HepG2 (cell line): ENCODE measurements around the gene MAN2A2. TPM values are rescaled to one million over a fixed set of nuclear protein-coding genes. Genes with fewer than 3 reads are reported as not detected.

Experiments
- ATAC-seq: fragments of 200-7000 bp; cut with Tn5 transposase; 3 replicates; pipeline ENCODE4 v1.9.1; 2020; ENCODE audit warnings: mild to moderate bottlenecking, moderate library complexity
- BruUV-seq: library from RNA; stranded (reverse); fragments of 400-500 nt; replicated peaks from 2 replicates; lab custom pipeline; 2021; lab: Mats Ljungman, UMichigan
- CTCF ChIA-PET: fragments of 300-600 bp; formaldehyde crosslinking; extraction: SDS; loops from one replicate; lab custom pipeline; 2021; ENCODE audit warnings: low total read pairs, inconsistent platforms, low intra/inter-chr PET ratio; lab: Yijun Ruan, JAX
- POLR2A ChIA-PET: fragments of 350-600 bp; sonication (Branson Sonifier 250); formaldehyde crosslinking; loops from one replicate; lab custom pipeline; 2020; ENCODE audit warnings: antibody characterized with exemption, inconsistent platforms; lab: Yijun Ruan, JAX
- DNase-seq: peaks from one replicate; pipeline ENCODE4 v3.0.0-alpha.2; 2015; ENCODE audit warnings: low spot score
- FAIRE-seq: peaks from 3 replicates; lab custom pipeline; 2011; peaks lifted over from hg19 to GRCh38; lab: Jason Lieb, UNC
- H2AFZ ChIP-seq: one replicate; pipeline ENCODE4 v1.6.1; 2011; ENCODE audit warnings: low read length, inconsistent platforms
- H3K27ac ChIP-seq: fragments of 300-600 bp; 3 replicates; pipeline ENCODE4 v1.8.0; 2011; ENCODE audit warnings: mixed run types, mild to moderate bottlenecking, mixed read lengths, low read length, inconsistent platforms; ENCODE audit not compliant: insufficient read depth; ENCODE audit errors: extremely low read length
- H3K27me3 ChIP-seq, 2 experiments: fragments of 200-600 bp in 1 of 2; 2 replicates in 1 of 2; 3 replicates in 1 of 2; pipeline versions ENCODE4 v1.6.0 to v1.8.0; 2011; ENCODE audit warnings: low read length in 2 of 2, mild to moderate bottlenecking in 2 of 2, moderate library complexity in 2 of 2, inconsistent platforms in 1 of 2; ENCODE audit not compliant: insufficient read depth in 2 of 2, control insufficient read depth in 1 of 2
- H3K36me3 ChIP-seq, 2 experiments: fragments of 200-600 bp in 1 of 2; replicated peaks in 1 of 2; 2 replicates in 1 of 2; 3 replicates in 1 of 2; pipeline versions ENCODE4 v1.5.1 to v1.8.0; 2011; ENCODE audit warnings: low read length in 2 of 2, inconsistent platforms in 1 of 2; ENCODE audit not compliant: insufficient read depth in 2 of 2, control insufficient read depth in 1 of 2
- H3K4me1 ChIP-seq: 2 replicates; pipeline ENCODE4 v1.5.1; 2012; ENCODE audit warnings: low read length, inconsistent platforms; ENCODE audit not compliant: insufficient read depth
- H3K4me2 ChIP-seq: 2 replicates; pipeline ENCODE4 v1.6.0; 2011; ENCODE audit warnings: low read depth, low read length, inconsistent platforms
- H3K4me3 ChIP-seq, 3 experiments: fragments of 200-600 bp in 1 of 3; sonication (generic), shearing (Covaris generic) in 1 of 3; replicated peaks in 1 of 3; 2 replicates each; pipeline ENCODE4 v1.5.1; 2011 to 2016; ENCODE audit warnings: low read length in 3 of 3, inconsistent platforms in 2 of 3, low read depth in 2 of 3, mild to moderate bottlenecking in 2 of 3, control low read depth in 1 of 3, mixed read lengths in 1 of 3; ENCODE audit not compliant: insufficient read depth in 1 of 3
- H3K79me2 ChIP-seq: one replicate; pipeline ENCODE4 v1.6.1; 2011; ENCODE audit warnings: low read length, inconsistent platforms; ENCODE audit not compliant: insufficient read depth
- H3K9ac ChIP-seq: 2 replicates; pipeline ENCODE4 v1.6.0; 2011; ENCODE audit warnings: mild to moderate bottlenecking, low read depth, low read length, inconsistent platforms; ENCODE audit not compliant: insufficient read depth
- H3K9me3 ChIP-seq: 2 replicates; pipeline ENCODE4 v1.5.1; 2012; ENCODE audit warnings: mild to moderate bottlenecking, low read length
- H4K20me1 ChIP-seq: 2 replicates; pipeline ENCODE4 v1.6.0; 2011; ENCODE audit warnings: inconsistent platforms, mild to moderate bottlenecking, low read length, moderate library complexity; ENCODE audit not compliant: insufficient read depth
- ARNT ChIP-seq: fragments of 450-650 bp; IDR thresholded peaks from 2 replicates; pipeline ENCODE4 v1.6.1; 2017
- CREB1 ChIP-seq, 2 experiments: fragments of 450-650 bp in 1 of 2; IDR thresholded peaks; 2 replicates each; pipeline ENCODE4 v1.6.1; 2016 to 2017; ENCODE audit warnings: control low read depth in 1 of 2, mild to moderate bottlenecking in 1 of 2, missing compliant biosample characterization in 1 of 2, missing genetic modification characterization in 1 of 2
- KLF13 ChIP-seq: sonication (generic); formaldehyde crosslinking; IDR thresholded peaks from 2 replicates; pipeline ENCODE4 v1.4.0; 2020; ENCODE audit warnings: mild to moderate bottlenecking, missing genetic modification reagents
- KMT2B ChIP-seq: IDR thresholded peaks from 2 replicates; pipeline ENCODE4 v1.6.1; 2016; ENCODE audit warnings: missing genetic modification reagents, missing compliant biosample characterization
- MAFF ChIP-seq: IDR thresholded peaks from 2 replicates; pipeline ENCODE4 v1.6.1; 2011; ENCODE audit warnings: low read depth, low read length, improper control_type of control experiment
- MAFK ChIP-seq, 2 experiments: IDR thresholded peaks in 1 of 2; conservative IDR thresholded peaks in 1 of 2; 2 replicates each; pipeline ENCODE4 v1.6.1; 2011; ENCODE audit warnings: improper control_type of control experiment in 2 of 2, low read length in 2 of 2
- ZFP41 ChIP-seq: sonication (generic); formaldehyde crosslinking; IDR thresholded peaks from 2 replicates; pipeline ENCODE4 v1.4.0; 2020; ENCODE audit warnings: mild to moderate bottlenecking, missing genetic modification reagents, borderline replicate concordance
- ZNF124 ChIP-seq: sonication (generic); formaldehyde crosslinking; IDR thresholded peaks from 2 replicates; pipeline ENCODE4 v1.4.0; 2020; ENCODE audit warnings: missing genetic modification reagents
- ZNF562 ChIP-seq: sonication (generic); formaldehyde crosslinking; IDR thresholded peaks from 2 replicates; pipeline ENCODE4 v1.8.0; 2022; ENCODE audit warnings: missing genetic modification reagents, borderline replicate concordance
- WGBS: methylation state at CpG from one replicate; pipeline ENCODE4 v1.1.6; 2017; ENCODE audit warnings: low lambda C conversion rate; 5-methylcytosine and 5-hydroxymethylcytosine counted together
- in situ Hi-C: cut with HindIII; loops from 2 replicates; pipeline ENCODE4 v1.10.0; 2017; ENCODE audit warnings: low pct_unique_long_range_greater_than_20kb; ENCODE audit not compliant: extremely low pct_ligation_motif_present
- intact Hi-C: fragments of 100-400 bp; cut with micrococcal nuclease; formaldehyde crosslinking; loops from one replicate; pipeline ENCODE4 v1.10.0; 2022; ENCODE audit not compliant: unreplicated experiment
- polyA plus RNA-seq, 8 experiments: library from polyadenylated mRNA; depleted of rRNA in 3 of 8; stranded (reverse) in 7 of 8; unstranded in 1 of 8; fragments of >200 nt; fragmentation: Illumina TruSeq in 4 of 8; extraction: Trizol in 4 of 8; gene quantifications; 2 replicates each; pipeline versions ENCODE4 v1.2.1 to v1.2.3, GENCODE V29; 2011 to 2016; ENCODE audit warnings: low read depth in 4 of 8, missing spikeins in 1 of 8, mixed read lengths in 1 of 8; ENCODE audit not compliant: insufficient read depth in 1 of 8
- total RNA-seq, 5 experiments: library from RNA; depleted of rRNA; stranded (reverse); fragments of >200 nt; fragmentation: Illumina TruSeq; extraction: Trizol; gene quantifications; 2 replicates each; pipeline ENCODE4 v1.2.3, GENCODE V29; 2016; ENCODE audit warnings: low read depth in 1 of 5

MAN2A2 gene
- total and polyA plus RNA-seq, 2 of the 13 experiments (the other 11 are each of a cell fraction or from before 2014, with no cell fraction given) = 17.5 to 51.5 TPM

DNA sequence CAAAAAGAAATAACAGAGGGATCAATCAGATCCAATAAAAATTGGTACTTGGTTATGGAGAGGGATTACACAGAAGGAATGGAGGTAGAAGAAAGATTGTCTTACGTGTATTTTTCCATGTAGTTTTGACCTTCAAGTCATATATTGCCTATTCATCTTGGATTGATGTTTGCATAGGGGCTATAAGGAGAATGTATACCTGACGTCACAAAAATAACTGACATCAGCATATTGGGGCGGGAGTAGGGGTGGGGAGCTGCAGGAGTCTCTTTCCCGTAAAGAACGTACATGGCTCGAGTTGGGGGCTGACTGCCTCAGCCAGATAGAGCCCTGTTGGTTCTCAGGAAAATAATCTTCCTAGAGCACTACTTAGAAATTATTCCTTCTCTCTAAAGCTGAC, 40.6 kb upstream of the MAN2A2 start:
- ChIA-PET CTCF (no interaction called here), POLR2A (interaction anchor here (3.3 to 3.6 kb wide), 2 partner anchors 8 to 12 kb away, joined by 17 to 36 read pairs; no protein-coding TSS in a partner anchor)
- DNase-seq = no peak
- H3K4me1 ChIP-seq = peaks cover 82% of the 10 kb centered on the region
- H3K79me2 ChIP-seq = no peaks in the 10 kb centered on the region
- H3K4me2 ChIP-seq = no peak overlapping the region
- no peak overlapping the region for H3K27ac ChIP-seq
- H3K27me3 ChIP-seq = peaks cover 0 to 32% of the 10 kb centered on the region in 2 experiments; a peak in 4 of 5 replicates
- BruUV-seq = no TSS peak
- TF ChIP-seq ZFP41 (no peak), KLF13 (CRISPR knock-in tag) (no peak), MAFK (conservative IDR thresholded peaks at IDR 0.05 in 1 of 2, IDR thresholded peaks at IDR 0.05 in 1 of 2; ENCODE audit: low read length in 2 of 2) (peak; percentile 71 to 78), ZNF124 (no peak), CREB1 (IDR thresholded peaks at IDR 0.05) (peak; percentile 83), CREB1 (CRISPR knock-in tag; IDR thresholded peaks at IDR 0.05) (no peak), ARNT (no peak), ZNF562 (no peak), KMT2B (no peak), MAFF (peak; percentile 55)
- H3K9me3 ChIP-seq = no peaks in the 10 kb centered on the region
- 0 out of 2 replicates have a peak, but pooled peaks cover 2% of the 10 kb centered on the region for H4K20me1 ChIP-seq
- H2AFZ ChIP-seq = no peak overlapping the region
- no peaks in the 10 kb centered on the region for H3K36me3 ChIP-seq
- intact Hi-C loops = no loop called here
- FAIRE-seq = no peak
- in situ Hi-C loops = no loop called here
- ATAC-seq = no peak
- no peak overlapping the region for H3K9ac ChIP-seq
- WGBS = 42% methylated on average over 6 of the region's 6 CpGs
- H3K4me3 ChIP-seq = no peak overlapping the region
